Superior temporal gyrus (tissue), 1 donor: ENCODE measurements around the gene DCLK3.

Source experiments
- DNase-seq: peaks from one replicate; pipeline ENCODE4 v3.0.0-alpha.2; 2016; ENCODE audit errors: extremely low spot score

DCLK3 gene

GRCh38 chr3:36669764-36670163 is 94.6 kb downstream of the DCLK3 start:
- DNase-seq = no peak

GRCh38 chr3:36666166-36666565 is 98.2 kb downstream of the DCLK3 start:
- no peak for DNase-seq

GRCh38 chr3:36663666-36664291 is 100.6 kb downstream of the DCLK3 start:
- DNase-seq = no peak

GRCh38 chr3:36662626-36663025 is 101.7 kb downstream of the DCLK3 start:
- DNase-seq = no peak
